Effector CD4-positive, alpha-beta T cell (primary cell): ENCODE results near the gene SUPT16H.
A peak's percentile ranks its signal among the peaks of the same experiment; 100 is the strongest.
"Not testable (repeated sequence)": the region's sequence is repeated elsewhere in the genome, so short reads cannot be mapped to it uniquely, and the experiment has no call there.

Experiments
- DNase-seq: peaks from one replicate; pipeline ENCODE4 v3.0.0-alpha.2; 2020

Gene SUPT16H

DNA sequence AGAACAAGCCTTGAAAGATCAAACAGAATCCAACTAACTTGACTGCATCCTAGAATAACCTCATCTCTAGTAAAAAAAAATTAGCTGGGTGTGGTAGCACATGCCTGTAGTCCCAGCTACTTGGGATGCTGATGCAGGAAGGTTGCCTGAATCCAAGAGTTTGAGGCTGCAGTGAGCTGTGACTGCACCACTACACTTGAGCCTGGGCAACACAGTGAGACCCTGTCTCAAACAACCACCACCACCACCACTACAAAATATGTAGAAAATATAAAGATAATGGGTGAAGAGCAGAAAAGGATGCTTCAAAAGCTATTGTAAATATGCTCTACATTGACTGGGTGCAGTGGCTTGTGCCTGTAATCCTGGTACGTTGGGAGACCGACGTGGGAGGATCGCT is 27.3 kb downstream of the SUPT16H start:
- DNase-seq = no peak

DNA sequence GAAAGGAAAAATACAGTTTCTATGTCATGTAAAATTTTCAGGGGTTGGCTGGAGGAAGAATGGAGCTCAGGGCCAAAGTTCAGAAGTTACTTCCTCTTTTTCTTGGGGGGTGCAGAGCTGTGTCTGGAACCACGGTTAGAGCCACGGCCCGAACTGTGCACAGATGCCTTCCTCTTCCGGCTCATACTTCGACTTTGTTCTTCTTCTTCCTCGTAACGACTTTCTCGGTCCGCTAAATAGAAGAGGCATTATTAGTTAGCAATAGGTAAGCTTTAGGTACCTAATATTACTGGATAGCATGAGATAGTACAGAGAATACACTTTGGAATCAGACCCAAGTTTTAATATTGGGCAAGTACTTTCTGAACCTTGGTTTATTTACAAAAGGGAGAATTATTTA is 31.2 kb downstream of the SUPT16H start:
- DNase-seq = no peak

DNA sequence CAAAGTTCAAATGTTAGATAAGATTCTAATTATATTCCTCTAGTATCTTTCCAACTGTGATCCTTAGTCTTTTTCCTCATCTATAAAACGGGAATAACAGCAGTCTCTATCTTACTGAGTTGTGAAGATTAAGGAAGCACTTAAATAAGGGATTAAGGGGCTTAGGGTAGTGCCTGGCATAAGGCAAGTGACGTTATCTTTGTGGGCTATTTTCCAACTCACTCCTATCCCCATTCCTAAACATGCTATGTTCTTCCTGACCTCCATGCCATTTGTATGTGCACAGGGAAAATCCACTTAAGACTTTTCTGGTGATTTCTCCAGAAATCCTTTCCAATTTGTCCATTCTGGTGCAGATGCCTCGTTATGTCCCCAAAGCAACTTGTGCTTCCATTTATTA is 33.3 kb downstream of the SUPT16H start:
- no peak for DNase-seq

DNA sequence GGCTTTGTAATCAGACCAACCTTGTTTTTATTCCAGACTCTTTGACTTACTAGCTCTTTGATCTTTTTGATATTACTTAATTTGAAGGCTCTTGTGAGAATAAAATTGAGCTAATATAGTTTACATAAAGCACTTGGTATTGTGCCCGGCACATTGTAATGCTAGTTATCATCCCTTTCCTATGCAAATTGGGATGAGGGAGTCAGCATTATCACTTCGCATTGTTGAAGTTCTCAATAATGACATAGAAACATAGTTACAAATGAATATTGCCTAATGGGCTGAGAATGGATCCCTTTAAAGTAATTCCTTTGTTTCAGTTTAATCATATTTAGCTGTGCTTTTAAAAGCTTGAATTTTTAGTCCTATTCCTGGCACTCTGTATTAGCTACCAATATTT is 36.6 kb downstream of the SUPT16H start:
- DNase-seq = no peak

DNA sequence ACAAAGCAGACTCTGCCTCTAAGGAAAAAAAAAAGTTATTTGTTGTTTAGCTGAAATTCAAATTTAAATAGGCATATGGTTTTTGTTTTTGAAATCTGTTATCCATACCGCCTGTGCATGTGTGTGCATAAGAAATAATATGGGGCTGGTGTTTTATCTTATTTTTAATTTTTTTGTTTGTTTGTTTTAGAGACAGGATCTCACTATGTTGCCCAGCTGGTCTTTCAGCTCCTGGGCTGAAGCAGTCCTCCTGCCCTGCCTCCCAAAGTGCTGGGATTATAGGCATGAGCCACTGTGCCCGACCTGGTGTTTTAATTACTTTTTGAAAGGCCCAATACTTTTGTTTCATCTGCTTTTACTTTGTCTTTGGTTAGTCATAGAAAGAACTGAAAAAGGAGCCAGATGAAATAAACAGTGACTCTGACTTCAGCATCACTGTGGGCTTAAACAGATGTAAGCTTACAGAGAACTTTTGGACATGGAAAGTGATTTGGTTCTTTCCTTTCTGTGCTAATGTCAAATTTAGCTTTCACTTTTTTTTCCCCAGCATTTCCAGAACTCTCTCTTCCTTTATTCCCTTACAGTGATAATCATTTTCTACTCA is 37.2 kb downstream of the SUPT16H start:
- DNase-seq = no peak

DNA sequence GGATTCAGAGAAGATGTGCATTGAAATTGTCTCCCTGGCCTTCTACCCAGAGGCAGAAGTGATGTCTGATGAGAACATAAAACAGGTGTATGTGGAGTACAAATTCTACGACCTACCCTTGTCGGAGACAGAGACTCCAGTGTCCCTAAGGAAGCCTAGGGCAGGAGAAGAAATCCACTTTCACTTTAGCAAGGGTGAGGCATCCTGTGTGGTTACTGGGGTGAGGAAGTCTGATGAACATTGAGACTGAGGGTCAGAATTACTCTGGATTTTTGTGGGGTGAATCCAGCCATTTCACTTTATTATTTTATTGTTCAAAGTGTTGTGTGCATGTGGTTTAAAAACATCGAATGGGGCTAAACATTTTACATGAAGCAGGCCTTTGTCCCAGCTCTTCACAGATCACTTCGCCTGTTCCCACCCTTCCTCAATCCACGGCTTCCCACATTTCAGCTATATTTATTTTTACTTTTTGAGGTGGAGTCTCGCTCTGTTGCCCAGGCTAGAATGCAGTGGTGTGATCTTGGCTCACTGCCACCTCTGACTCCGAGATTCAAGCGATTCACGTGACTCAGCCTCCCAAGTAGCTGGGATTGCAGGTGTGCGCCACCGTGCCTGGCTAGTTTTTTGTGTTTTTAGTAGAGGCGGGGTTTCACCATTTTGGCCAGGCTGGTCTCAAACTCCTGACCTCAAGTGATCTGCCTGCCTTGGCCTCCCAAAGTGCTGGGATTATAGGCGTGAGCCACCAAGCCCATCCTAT is 40.6 kb downstream of the SUPT16H start:
- no peak for DNase-seq

DNA sequence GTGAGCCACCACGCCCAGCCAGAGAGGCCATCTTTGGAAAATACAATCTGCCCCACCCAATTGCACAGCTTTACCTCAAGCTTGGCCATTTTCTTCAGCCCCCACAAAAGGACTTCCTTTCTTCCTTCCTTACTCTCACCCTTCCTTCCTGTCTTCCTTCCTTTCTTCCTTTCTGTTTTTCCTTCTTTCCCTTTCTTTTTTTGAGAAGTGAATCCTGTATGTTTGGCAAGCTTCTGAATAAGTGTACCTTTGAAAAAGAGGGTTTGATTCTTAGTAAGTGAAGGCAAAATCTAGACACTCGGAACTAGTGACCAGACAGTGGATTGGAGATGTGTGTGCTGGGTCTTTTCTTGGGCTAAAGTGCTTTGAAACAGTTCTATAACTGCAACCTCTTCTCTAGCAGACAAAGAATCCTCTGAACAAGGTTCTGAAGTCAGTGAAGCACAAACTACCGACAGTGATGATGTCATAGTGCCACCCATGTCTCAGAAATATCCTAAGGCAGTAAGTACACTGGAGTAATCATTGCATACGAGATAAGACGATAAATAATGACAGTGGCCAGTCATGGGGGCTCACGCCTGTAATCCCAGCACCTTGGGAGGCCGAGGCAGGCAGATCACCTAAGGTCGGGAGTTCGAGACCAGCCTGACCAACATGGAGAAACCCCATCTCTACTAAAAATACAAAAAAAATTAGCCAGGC is 49.5 kb downstream of the SUPT16H start:
- no peak for DNase-seq

DNA sequence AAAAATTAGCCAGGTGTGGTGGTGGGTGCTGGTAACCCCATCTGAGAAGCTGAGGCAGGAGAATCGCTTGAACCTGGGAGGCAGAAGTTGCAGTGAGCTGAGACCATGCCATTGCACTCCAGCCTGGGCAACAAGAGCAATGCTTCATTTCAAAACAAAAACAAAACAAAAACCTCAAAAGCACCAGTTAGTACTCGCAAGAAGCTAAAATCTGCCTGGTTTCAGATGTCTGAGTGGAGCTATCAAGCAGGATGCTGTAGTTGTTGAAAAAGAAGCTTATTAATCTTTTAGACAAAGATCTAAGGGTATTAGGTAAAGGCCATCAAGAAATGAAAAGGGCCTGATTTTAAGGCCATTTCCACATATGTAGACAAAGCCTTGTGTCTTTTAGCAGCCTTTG is 50.9 kb downstream of the SUPT16H start:
- DNase-seq = no peak

DNA sequence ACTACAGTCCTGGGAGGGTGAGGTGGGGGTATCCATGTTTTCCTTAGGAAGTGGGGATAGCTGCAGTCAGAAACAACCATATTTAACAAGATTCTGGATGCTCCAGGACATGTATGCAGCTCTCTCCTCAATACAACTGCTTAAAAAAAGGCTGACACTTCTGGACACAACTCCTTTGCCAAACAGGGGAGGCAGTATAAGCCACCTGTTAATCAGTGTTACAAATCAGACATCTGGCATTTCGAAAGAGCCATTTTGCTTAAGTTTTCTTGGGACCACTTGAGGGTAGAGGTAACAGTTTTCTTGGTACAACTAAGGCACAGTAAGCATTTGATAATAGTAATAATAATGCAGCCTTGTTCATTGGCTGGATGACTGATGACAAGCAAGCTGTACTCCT is 56.8 kb downstream of the SUPT16H start:
- DNase-seq = no peak

DNA sequence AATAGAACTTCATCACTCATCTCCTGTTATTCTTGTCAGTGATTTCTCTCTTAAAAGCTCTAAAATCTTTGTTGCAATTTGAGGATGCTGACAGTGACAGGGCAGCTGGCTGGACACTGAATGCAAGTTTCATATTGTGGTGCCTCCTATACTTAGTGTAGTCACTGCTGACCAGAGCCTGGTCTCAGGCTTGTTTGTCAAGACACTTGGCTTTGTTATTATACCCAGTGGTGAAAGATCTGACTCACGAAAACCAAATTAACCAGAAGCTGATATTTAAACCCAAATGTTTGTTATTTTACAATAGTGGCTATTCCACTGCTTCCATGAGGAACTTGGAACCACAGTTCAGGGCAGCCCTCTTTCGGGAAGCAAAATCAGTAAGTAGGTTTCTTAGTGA is 61.1 kb downstream of the SUPT16H start:
- DNase-seq = no peak

DNA sequence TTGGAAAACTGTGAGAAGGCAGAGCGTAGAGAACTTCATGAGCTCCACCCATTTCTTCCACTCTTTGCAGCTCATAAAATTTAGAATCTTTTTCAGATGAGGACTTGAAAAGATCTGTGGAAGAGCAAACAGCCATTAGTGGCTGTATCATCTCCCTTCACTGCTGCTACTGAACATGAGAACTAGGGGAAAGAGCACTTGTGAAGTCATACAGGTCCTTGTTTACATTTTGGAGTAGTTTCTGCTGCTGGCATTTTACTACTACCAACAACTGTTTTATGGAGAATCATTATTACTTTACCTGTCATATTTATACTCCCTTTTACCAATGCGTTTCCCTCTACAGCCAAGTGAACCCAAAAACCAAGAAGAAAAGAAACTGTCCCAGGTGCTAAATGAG is 62.9 kb downstream of the SUPT16H start:
- DNase-seq = no peak

DNA sequence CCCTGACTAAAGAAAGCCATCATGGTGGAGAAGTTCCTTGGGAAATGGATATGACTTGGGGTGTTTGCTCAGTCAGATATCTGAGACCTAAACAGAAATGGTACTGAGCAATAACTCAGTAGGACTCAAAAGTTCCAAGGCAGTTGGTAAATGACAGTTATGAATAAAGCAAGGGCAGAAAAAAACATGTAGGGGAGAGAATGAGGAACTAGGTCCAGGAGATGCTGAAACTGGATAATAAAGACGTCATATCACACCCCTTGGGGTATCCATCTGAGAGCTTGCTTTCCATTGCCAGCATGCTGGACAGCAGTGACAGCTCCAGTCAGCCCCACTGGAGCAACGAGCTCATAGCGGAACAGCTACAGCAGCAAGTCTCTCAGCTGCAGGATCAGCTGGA is 66.4 kb downstream of the SUPT16H start:
- DNase-seq = no peak

DNA sequence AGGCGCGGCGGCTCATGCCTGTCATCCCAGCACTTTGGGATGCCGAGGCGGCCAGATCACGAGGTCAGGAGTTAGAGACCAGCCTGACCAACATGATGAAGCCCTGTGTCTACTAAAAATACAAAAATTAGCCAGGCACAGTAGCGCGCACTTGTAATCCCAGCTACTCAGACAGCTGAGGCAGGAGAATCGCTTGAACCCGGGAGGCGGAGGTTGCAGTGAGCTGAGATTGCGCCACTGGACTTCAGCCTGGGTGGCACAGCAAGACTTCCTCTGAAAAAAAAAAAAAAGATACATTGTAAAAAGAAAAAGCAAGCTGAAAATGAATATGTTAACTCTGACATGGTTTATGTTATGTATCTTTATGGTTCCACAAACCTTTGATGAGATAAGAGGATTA is 70.3 kb downstream of the SUPT16H start:
- DNase-seq = no peak

DNA sequence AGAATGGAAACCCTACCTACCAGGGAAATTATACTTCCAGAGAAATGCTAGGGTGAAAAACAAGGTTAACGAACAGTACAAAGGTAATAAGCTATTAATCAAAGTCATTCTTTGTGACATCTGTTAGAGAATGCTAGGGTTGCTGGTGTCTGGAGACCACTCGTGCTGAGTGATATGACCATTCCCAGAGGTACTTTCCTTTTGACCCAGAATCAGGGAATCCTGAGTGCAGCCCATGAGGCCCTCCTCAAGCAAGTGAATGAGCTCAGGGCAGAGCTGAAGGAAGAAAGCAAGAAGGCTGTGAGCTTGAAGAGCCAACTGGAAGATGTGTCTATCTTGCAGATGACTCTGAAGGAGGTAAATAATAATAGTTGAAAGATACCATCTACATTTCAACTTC is 72.2 kb downstream of the SUPT16H start:
- DNase-seq = no peak

DNA sequence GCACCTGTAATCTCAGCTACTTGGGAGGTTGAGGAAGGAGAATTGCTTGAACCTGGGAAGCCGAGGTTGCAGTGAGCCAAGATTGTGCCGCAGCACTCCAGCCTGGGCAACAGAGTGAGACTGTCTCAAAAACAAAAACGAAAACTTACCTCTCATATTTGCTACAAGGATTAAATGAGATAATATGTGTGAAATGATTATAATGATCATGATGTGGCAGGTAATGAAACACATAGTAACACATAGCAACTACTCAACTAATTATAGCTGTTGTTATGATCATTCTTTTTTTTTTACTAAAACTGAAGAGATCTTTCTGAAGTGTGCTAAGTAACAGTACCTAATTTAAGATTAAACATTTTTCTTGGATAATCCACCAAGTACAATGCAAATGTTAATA is 73.9 kb downstream of the SUPT16H start:
- no peak for DNase-seq

DNA sequence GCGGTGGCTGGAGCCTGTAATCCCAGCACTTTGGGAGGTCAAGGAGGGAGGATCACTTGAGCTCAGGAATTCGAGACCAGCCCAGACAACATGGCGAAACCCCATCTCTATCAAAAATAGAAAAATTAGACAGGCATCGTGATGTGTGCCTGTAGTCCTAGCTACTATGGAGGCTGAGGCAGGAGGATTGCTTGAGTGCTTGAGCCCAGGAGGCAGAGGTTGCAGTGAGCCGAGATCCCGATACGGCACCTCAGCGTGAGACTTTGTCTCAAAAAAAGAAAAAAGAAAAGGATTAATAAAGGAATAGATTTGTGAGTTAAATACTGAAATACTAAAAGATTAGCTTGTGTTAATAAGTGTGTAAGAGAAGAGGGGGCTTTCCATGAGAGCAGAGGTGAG is 74.6 kb downstream of the SUPT16H start:
- DNase-seq = no peak

DNA sequence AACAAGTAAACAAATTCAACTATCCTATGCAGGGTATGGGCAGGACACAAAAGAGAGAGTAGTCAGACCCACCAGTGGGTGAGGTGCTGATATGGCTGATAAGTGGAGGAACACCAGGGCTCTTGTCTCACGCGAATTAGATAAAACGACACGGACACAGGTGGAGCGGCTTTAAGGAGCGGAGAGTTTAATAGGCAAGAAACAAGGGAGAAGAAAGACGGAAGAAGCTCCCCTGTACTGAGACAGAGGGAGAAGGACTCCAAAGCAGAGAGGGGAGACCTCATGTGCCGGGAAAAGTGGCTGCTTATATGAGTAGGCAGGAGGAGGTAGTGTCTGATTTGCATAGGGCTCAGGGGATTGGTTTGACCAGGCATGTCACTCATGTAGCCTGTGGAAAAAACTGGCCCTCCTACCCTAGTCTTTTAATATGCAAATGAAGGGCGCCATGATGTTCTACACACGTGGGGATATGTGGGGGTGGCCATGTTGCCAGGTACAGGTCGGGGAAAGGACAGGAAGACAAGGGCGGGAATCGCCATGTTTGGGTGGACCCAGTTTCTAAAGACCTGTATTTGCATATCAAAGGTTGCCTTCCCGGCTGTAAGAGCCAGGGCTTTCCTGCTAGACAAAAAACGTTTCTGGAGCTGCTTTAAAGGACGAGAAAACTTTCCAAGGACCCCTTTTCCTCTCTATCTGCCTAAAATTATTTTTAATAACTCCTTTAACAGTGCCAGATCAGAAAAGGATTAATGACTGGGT is 75.2 kb downstream of the SUPT16H start:
- peak; percentile 62 for DNase-seq

DNA sequence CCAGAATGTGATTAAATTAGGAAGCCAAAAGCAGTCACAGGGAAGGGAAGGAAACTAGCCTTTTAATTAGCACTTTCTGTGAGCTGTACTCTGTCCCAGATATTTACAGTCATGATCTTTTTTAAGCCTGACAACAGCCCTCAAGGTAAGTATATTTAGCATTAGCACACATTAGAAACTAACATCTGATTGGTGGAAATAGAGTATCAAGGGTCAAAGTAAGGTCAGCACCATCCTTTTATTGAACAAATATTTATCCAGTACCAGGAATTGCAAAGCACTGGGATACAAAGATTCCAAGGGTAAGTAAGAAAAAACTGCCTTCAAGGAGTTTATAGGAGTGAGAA is 75.7 kb downstream of the SUPT16H start:
- DNase-seq = no peak

DNA sequence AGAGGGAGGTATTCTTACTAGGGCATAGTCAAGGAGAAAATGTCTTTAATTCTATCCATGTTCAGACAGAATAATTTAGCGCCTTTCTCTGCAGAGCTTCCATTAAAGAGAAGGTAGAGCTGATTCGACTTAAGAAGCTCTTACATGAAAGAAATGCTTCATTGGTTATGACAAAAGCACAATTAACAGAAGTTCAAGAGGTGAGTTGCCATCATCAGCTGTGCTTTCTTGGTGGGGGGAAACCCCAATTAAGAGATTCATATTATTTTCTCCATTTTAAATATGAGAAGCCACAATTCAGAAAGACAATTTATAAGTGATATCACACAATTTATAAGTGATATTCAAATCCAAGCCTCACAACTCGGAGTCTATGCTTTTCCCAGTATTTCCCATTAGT is 76.2 kb downstream of the SUPT16H start:
- DNase-seq = no peak

DNA sequence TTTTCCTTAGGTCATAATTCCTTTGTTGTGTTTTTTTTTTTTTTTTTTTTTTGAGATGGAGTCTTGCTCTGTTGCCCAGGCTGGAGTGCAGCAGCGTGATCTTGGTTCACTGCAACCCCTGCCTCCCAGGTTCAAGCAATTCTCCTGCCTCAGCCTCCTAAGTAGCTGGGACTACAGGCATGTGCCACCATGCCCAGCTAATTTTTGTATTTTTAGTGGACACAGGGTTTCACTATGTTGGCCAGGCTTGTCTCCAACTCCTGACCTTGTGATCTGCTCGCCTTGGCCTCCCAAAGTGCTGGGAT is 81.0 kb downstream of the SUPT16H start:
- DNase-seq = not testable (repeated sequence)

DNA sequence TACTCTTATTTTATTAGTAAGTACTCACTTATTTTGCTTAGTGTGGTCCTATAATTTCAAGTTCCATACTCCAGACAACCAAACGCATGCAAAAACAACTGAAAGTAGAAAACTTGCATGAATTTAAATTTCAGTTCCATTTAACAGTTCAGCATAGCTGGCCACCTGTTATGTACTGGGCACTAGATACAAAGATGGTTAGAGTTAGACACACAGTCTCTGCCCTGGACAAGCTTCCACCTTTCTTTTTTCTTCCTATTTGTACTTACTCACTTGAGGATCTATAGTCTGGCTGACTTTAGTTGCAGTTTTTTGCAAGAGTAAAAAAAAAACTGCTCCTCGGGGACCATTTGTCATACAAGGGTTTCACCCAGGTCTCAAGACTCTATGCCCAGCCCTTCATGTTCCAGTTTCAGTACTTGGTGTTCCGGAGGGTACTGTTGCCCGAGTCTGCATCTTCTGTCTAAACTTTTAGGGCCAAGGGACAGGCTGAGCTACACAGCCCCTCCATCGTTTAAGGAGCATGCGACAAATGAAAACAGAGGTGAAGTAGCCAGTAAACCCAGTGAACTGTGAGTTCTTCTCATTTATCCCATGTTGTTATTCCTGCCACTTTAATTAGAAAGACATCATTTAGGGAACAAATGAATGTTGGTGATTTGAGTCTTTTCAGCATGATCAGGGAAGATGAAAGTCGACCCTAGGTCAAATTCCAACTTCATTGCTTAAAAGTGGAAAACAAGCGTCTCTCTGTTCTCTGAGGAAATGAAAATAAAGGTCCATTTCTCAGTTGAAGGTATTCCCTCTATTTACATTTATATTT is 81.6 kb downstream of the SUPT16H start:
- no peak for DNase-seq
